ENCODE measurements around the gene ZNF235. TPM values are rescaled to one million over a fixed set of nuclear protein-coding genes. Genes with fewer than 3 reads are reported as not detected.

Gene ZNF235
- total and polyA plus RNA-seq, 2 of the 4 experiments (the other 2 are of a cell fraction), result 0.77 to 3.0 TPM

DNA sequence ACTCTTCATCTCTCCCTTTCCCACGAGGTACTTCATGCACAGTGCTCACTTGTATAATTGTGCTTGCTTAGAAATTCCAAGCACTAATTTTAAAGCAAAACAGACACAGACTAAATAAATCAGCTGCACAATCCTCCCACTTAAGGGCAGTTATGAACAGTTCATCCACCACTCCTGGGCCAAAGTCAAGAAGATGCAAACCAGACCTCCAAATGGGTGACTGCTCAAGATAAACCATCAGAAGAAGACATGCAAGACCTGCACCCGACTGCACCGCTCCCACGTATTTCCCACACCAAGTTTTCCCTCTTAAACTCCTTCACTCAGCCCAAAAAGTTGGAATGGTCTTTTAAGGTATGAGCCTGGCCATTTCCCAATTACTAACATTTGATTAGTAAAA lies 19.9 kb downstream of the ZNF235 start:
- Histone ChIP-seq H2AFZ (replicated peaks; ENCODE audit: low read length, poor library complexity) (no peak overlapping the region), H2BK15ac (ENCODE audit: low read depth, low read length) (no peak overlapping the region), H3K9me3 (ENCODE audit: control insufficient read depth, insufficient read depth, low read length) (peaks cover 17% of the 10 kb centered on the region), H4K91ac (ENCODE audit: insufficient read depth, low read depth, low read length) (no peak overlapping the region), H2BK20ac (ENCODE audit: low read depth, low read length) (no peak overlapping the region), H3K4me1 (ENCODE audit: control insufficient read depth, insufficient read depth, low read length) (no peaks in the 10 kb centered on the region), H3K9me1 (ENCODE audit: insufficient read depth, low read length) (no peaks in the 10 kb centered on the region), H3K18ac (ENCODE audit: low read depth, low read length) (no peak overlapping the region), H3K14ac (replicated peaks; ENCODE audit: low read depth, low read length) (no peak overlapping the region), H3K4ac (ENCODE audit: low read depth, low read length) (no peak overlapping the region), H2BK5ac (ENCODE audit: low read depth, low read length, poor library complexity, severe bottlenecking) (no peak overlapping the region), H2AK5ac (ENCODE audit: low read depth, low read length) (no peak overlapping the region), H4K8ac (ENCODE audit: low read depth in 2 of 2, low read length in 2 of 2) (no peak overlapping the region), H3K79me1 (ENCODE audit: low read depth in 1 of 2, low read length in 2 of 2) (no peaks in the 10 kb centered on the region), H4K20me1 (ENCODE audit: insufficient read depth, low read length) (no peaks in the 10 kb centered on the region), H3K56ac (ENCODE audit: extremely low read depth, insufficient read depth, low read length) (no peak overlapping the region), H3K23ac (ENCODE audit: low read depth, low read length) (no peak overlapping the region), H2BK120ac (ENCODE audit: low read depth, low read length) (no peak overlapping the region), H2AK9ac (replicated peaks; ENCODE audit: low read depth, low read length, poor library complexity) (no peak overlapping the region), H4K5ac (ENCODE audit: low read depth, low read length) (no peak overlapping the region), H3K4me2 (ENCODE audit: low read depth, low read length) (no peak overlapping the region), H3K36me3 (ENCODE audit: control insufficient read depth, insufficient read depth, low read length) (peaks cover 14% of the 10 kb centered on the region), H3K27me3 (ENCODE audit: control insufficient read depth, insufficient read depth, low read length) (no peaks in the 10 kb centered on the region), H3K9ac (ENCODE audit: low read depth, low read length) (no peak overlapping the region), H3K27ac (ENCODE audit: insufficient read depth, low read length) (no peak overlapping the region), H3K4me3 (ENCODE audit: insufficient read depth, low read depth, low read length) (no peak overlapping the region)
- ATAC-seq (ENCODE audit: low read depth), result no peak
- BruUV-seq (replicated peaks), result no TSS peak
- no peak for DNase-seq
- WGBS, 2 experiments (ENCODE audit: extremely low coverage in 2 of 2, insufficient read length in 1 of 2), result 33% methylated on average over 1 of the region's 4 CpGs; no CpG with 5 or more reads in 1 of the 2 experiments
- ChIA-PET CTCF (no interaction called here), POLR2A (ENCODE audit: unreplicated experiment) (no interaction called here)
- in situ Hi-C loops (cut with MboI; ENCODE audit: low sequenced_read_pairs) (no loop called here), intact Hi-C loops (cut with micrococcal nuclease) (no loop called here), dilution Hi-C loops (cut with HindIII; ENCODE audit: low sequenced_read_pairs, unreplicated experiment) (no loop called here)
- no peak for TF ChIP-seq BHLHE40 (IDR thresholded peaks at IDR 0.05; ENCODE audit: low read depth, low read length)
- TF ChIP-seq RAD21 (IDR thresholded peaks at IDR 0.05; ENCODE audit: low read length), result no peak
- no peak for TF ChIP-seq RCOR1 (IDR thresholded peaks at IDR 0.05; ENCODE audit: insufficient replicate concordance, low read length)
- TF ChIP-seq MAZ (IDR thresholded peaks at IDR 0.05; ENCODE audit: borderline replicate concordance, low read depth, low read length), result no peak
- TF ChIP-seq, protein P1, sequence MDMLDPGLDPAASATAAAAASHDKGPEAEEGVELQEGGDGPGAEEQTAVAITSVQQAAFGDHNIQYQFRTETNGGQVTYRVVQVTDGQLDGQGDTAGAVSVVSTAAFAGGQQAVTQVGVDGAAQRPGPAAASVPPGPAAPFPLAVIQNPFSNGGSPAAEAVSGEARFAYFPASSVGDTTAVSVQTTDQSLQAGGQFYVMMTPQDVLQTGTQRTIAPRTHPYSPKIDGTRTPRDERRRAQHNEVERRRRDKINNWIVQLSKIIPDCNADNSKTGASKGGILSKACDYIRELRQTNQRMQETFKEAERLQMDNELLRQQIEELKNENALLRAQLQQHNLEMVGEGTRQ (IDR thresholded peaks at IDR 0.05; ENCODE audit: low read depth, low read length), result no peak
- no peak for TF ChIP-seq POLR2A (IDR thresholded peaks at IDR 0.05; ENCODE audit: low read depth, low read length)
- TF ChIP-seq MAFK (IDR thresholded peaks at IDR 0.05; ENCODE audit: low read depth, low read length), result no peak
- no peak for TF ChIP-seq CHD1 (IDR thresholded peaks at IDR 0.05; ENCODE audit: low read depth, low read length)
- no peak for TF ChIP-seq NFE2L2 (IDR thresholded peaks at IDR 0.05; ENCODE audit: low read depth, low read length)
- TF ChIP-seq SMC3 (IDR thresholded peaks at IDR 0.05; ENCODE audit: low read depth, low read length), result no peak

Data from IMR-90 (cell line).